HepG2 (cell line): ENCODE results near the gene DNMT3B. TPM values are rescaled to one million over a fixed set of nuclear protein-coding genes. Genes with fewer than 3 reads are reported as not detected.

ENCODE experiments used
- ETV6 ChIP-seq: sonication (generic); formaldehyde crosslinking; conservative IDR thresholded peaks from 2 replicates; pipeline ENCODE4 v1.4.0; 2020; ENCODE audit warnings: missing genetic modification reagents
- HIVEP1 ChIP-seq: sonication (generic); formaldehyde crosslinking; IDR thresholded peaks from 2 replicates; pipeline ENCODE4 v1.4.0; 2020; ENCODE audit warnings: mild to moderate bottlenecking, missing genetic modification reagents
- JUND ChIP-seq: sonication (generic); formaldehyde crosslinking; IDR thresholded peaks from 2 replicates; pipeline ENCODE4 v1.8.0; 2022; ENCODE audit warnings: mild to moderate bottlenecking, missing genetic modification reagents
- KDM2A ChIP-seq: sonication (generic); formaldehyde crosslinking; IDR thresholded peaks from 2 replicates; pipeline ENCODE4 v1.4.0; 2020; ENCODE audit warnings: low read depth, missing genetic modification reagents, borderline replicate concordance
- KDM6A ChIP-seq: IDR thresholded peaks from 2 replicates; pipeline ENCODE4 v1.6.1; 2016; ENCODE audit warnings: low read depth
- MAFF ChIP-seq: IDR thresholded peaks from 2 replicates; pipeline ENCODE4 v1.6.1; 2011; ENCODE audit warnings: low read depth, low read length, improper control_type of control experiment
- MEIS2 ChIP-seq: sonication (generic); formaldehyde crosslinking; IDR thresholded peaks from 2 replicates; pipeline ENCODE4 v1.9.0; 2021; ENCODE audit warnings: mild to moderate bottlenecking, missing genetic modification reagents
- PAF1 ChIP-seq: IDR thresholded peaks from 2 replicates; pipeline ENCODE4 v1.6.1; 2016; ENCODE audit warnings: missing genetic modification reagents, missing compliant biosample characterization
- PHF20 ChIP-seq: sonication (generic); formaldehyde crosslinking; IDR thresholded peaks from 2 replicates; pipeline ENCODE4 v1.5.0; 2020; ENCODE audit warnings: mild to moderate bottlenecking, missing genetic modification reagents
- RFX1 ChIP-seq: fragments of 450-650 bp; IDR thresholded peaks from 2 replicates; pipeline ENCODE4 v1.6.1; 2017
- SOX6 ChIP-seq, 2 experiments: fragments of 450-650 bp in 1 of 2; sonication (generic) in 1 of 2; formaldehyde crosslinking in 1 of 2; IDR thresholded peaks; 2 replicates each; pipeline versions ENCODE4 v1.4.0 to v1.6.1; 2017 to 2020; ENCODE audit warnings: antibody characterized with exemption in 1 of 2, mild to moderate bottlenecking in 1 of 2, missing genetic modification reagents in 1 of 2
- TEAD2 ChIP-seq: sonication (generic); formaldehyde crosslinking; IDR thresholded peaks from 2 replicates; pipeline ENCODE4 v1.9.0; 2021; ENCODE audit warnings: missing genetic modification reagents
- TRIM24 ChIP-seq: sonication (generic); formaldehyde crosslinking; IDR thresholded peaks from 2 replicates; pipeline ENCODE4 v1.8.0; 2022; ENCODE audit warnings: mild to moderate bottlenecking, missing genetic modification reagents
- ZNF124 ChIP-seq: sonication (generic); formaldehyde crosslinking; IDR thresholded peaks from 2 replicates; pipeline ENCODE4 v1.4.0; 2020; ENCODE audit warnings: missing genetic modification reagents
- ZNF17 ChIP-seq: sonication (generic); formaldehyde crosslinking; IDR thresholded peaks from 2 replicates; pipeline ENCODE4 v1.5.0; 2020; ENCODE audit warnings: mild to moderate bottlenecking, missing genetic modification reagents
- ZNF205 ChIP-seq: IDR thresholded peaks from 2 replicates; pipeline ENCODE4 v1.6.1; 2018; ENCODE audit warnings: missing biosample characterization, missing genetic modification reagents
- ZNF354B ChIP-seq: sonication (generic); formaldehyde crosslinking; IDR thresholded peaks from 2 replicates; pipeline ENCODE4 v1.8.0; 2022; ENCODE audit warnings: mild to moderate bottlenecking, missing genetic modification reagents
- ZNF546 ChIP-seq: sonication (generic); formaldehyde crosslinking; conservative IDR thresholded peaks from 2 replicates; pipeline ENCODE4 v1.8.1; 2023; ENCODE audit warnings: mild to moderate bottlenecking, missing genetic modification reagents
- ZNF577 ChIP-seq: sonication (generic); formaldehyde crosslinking; IDR thresholded peaks from 2 replicates; pipeline ENCODE4 v1.4.0; 2020; ENCODE audit warnings: mild to moderate bottlenecking, low read depth, missing genetic modification reagents, borderline replicate concordance
- ZNF749 ChIP-seq: sonication (generic); formaldehyde crosslinking; IDR thresholded peaks from 2 replicates; pipeline ENCODE4 v1.8.0; 2022; ENCODE audit warnings: mild to moderate bottlenecking, missing genetic modification reagents, moderate library complexity, borderline replicate concordance
- ZNF766 ChIP-seq: sonication (generic); formaldehyde crosslinking; IDR thresholded peaks from 2 replicates; pipeline ENCODE4 v1.5.0; 2020; ENCODE audit warnings: missing genetic modification reagents, borderline replicate concordance
- ZSCAN12 ChIP-seq: sonication (generic); formaldehyde crosslinking; IDR thresholded peaks from 2 replicates; pipeline ENCODE4 v1.9.0; 2021; ENCODE audit warnings: mild to moderate bottlenecking, missing genetic modification reagents
- ZSCAN30 ChIP-seq: sonication (generic); formaldehyde crosslinking; IDR thresholded peaks from 2 replicates; pipeline ENCODE4 v1.5.0; 2020; ENCODE audit warnings: mild to moderate bottlenecking, missing genetic modification reagents
- polyA plus RNA-seq, 8 experiments: library from polyadenylated mRNA; depleted of rRNA in 3 of 8; stranded (reverse) in 7 of 8; unstranded in 1 of 8; fragments of >200 nt; fragmentation: Illumina TruSeq in 4 of 8; extraction: Trizol in 4 of 8; gene quantifications; 2 replicates each; pipeline versions ENCODE4 v1.2.1 to v1.2.3, GENCODE V29; 2011 to 2016; ENCODE audit warnings: low read depth in 4 of 8, missing spikeins in 1 of 8, mixed read lengths in 1 of 8; ENCODE audit not compliant: insufficient read depth in 1 of 8
- total RNA-seq, 5 experiments: library from RNA; depleted of rRNA; stranded (reverse); fragments of >200 nt; fragmentation: Illumina TruSeq; extraction: Trizol; gene quantifications; 2 replicates each; pipeline ENCODE4 v1.2.3, GENCODE V29; 2016; ENCODE audit warnings: low read depth in 1 of 5
- TF ChIP-seq, protein P1 (sequence below): sonication (generic); formaldehyde crosslinking; IDR thresholded peaks from 2 replicates; pipeline ENCODE4 v1.4.0; 2020; ENCODE audit warnings: mild to moderate bottlenecking, missing genetic modification reagents
- TF ChIP-seq, protein P2 (sequence below): IDR thresholded peaks from 2 replicates; pipeline ENCODE4 v1.6.1; 2016; ENCODE audit warnings: missing compliant biosample characterization, missing genetic modification reagents, borderline replicate concordance
- TF ChIP-seq, protein P3 (sequence below): sonication (generic); formaldehyde crosslinking; IDR thresholded peaks from 2 replicates; pipeline ENCODE4 v1.4.0; 2020; ENCODE audit warnings: missing genetic modification reagents, borderline replicate concordance
- TF ChIP-seq, protein P4 (sequence below): sonication (generic); formaldehyde crosslinking; IDR thresholded peaks from 2 replicates; pipeline ENCODE4 v1.5.0; 2020; ENCODE audit warnings: mild to moderate bottlenecking, missing genetic modification reagents
- TF ChIP-seq, protein P5 (sequence below): IDR thresholded peaks from 2 replicates; pipeline ENCODE4 v1.6.1; 2012; ENCODE audit warnings: inconsistent platforms

Gene DNMT3B
- total and polyA plus RNA-seq, 2 of the 13 experiments (the other 11 are each of a cell fraction or from before 2014, with no cell fraction given), result 3.8 to 13.9 TPM

DNA sequence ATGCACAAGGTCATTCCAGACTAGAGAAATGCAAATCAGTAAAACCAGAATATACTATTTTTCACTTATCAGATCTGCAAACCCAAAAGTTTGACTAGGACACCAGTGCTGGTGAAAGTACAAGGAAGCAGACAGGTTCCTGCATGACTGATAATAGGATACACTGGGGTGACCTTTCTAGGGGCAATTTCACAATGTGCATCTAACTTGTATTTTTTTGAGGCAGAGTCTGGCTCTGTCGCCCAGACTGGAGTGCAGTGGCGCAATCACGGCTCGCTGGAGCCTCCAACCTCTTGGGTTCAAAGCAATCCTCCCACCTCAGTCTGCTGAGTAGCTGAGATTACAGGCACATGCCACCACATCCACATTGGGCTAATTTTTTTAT is 30.3 kb upstream of the DNMT3B start (continued):
- TF ChIP-seq ZNF766, result no peak
- no peak for TF ChIP-seq ZNF577 (CRISPR knock-in tag)
- TF ChIP-seq KDM2A, result no peak
- TF ChIP-seq, protein P1, sequence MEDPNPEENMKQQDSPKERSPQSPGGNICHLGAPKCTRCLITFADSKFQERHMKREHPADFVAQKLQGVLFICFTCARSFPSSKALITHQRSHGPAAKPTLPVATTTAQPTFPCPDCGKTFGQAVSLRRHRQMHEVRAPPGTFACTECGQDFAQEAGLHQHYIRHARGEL (CRISPR knock-in tag), result no peak
- TF ChIP-seq, protein P2, sequence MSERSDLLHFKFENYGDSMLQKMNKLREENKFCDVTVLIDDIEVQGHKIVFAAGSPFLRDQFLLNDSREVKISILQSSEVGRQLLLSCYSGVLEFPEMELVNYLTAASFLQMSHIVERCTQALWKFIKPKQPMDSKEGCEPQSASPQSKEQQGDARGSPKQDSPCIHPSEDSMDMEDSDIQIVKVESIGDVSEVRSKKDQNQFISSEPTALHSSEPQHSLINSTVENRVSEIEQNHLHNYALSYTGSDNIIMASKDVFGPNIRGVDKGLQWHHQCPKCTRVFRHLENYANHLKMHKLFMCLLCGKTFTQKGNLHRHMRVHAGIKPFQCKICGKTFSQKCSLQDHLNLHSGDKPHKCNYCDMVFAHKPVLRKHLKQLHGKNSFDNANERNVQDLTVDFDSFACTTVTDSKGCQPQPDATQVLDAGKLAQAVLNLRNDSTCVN (CRISPR knock-in tag), result no peak
- TF ChIP-seq PHF20 (CRISPR knock-in tag), result no peak
- no peak for TF ChIP-seq MAFF
- no peak for TF ChIP-seq TRIM24 (CRISPR knock-in tag)
- TF ChIP-seq ZNF354B (CRISPR knock-in tag), result no peak
- TF ChIP-seq ZSCAN12 (CRISPR knock-in tag), result no peak
- no peak for TF ChIP-seq PAF1 (CRISPR knock-in tag)
- no peak for TF ChIP-seq ZNF749 (CRISPR knock-in tag)
- TF ChIP-seq ZNF124, result peak; percentile 51; the same call in 1 of the 2 replicates
- TF ChIP-seq ZNF546 (CRISPR knock-in tag), result no peak
- TF ChIP-seq, protein P3, sequence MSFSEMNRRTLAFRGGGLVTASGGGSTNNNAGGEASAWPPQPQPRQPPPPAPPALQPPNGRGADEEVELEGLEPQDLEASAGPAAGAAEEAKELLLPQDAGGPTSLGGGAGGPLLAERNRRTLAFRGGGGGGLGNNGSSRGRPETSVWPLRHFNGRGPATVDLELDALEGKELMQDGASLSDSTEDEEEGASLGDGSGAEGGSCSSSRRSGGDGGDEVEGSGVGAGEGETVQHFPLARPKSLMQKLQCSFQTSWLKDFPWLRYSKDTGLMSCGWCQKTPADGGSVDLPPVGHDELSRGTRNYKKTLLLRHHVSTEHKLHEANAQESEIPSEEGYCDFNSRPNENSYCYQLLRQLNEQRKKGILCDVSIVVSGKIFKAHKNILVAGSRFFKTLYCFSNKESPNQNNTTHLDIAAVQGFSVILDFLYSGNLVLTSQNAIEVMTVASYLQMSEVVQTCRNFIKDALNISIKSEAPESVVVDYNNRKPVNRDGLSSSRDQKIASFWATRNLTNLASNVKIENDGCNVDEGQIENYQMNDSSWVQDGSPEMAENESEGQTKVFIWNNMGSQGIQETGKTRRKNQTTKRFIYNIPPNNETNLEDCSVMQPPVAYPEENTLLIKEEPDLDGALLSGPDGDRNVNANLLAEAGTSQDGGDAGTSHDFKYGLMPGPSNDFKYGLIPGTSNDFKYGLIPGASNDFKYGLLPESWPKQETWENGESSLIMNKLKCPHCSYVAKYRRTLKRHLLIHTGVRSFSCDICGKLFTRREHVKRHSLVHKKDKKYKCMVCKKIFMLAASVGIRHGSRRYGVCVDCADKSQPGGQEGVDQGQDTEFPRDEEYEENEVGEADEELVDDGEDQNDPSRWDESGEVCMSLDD (CRISPR knock-in tag), result no peak; the same call in 1 of the 2 replicates
- TF ChIP-seq HIVEP1 (CRISPR knock-in tag), result no peak
- no peak for TF ChIP-seq ETV6 (CRISPR knock-in tag)
- no peak for TF ChIP-seq TEAD2
- TF ChIP-seq MEIS2, result peak; percentile 72; the same call in 1 of the 2 replicates
- no peak for TF ChIP-seq SOX6 (IDR thresholded peaks at IDR 0.05)
- TF ChIP-seq SOX6 (CRISPR knock-in tag; IDR thresholded peaks at IDR 0.05), result peak; percentile 61; the same call in 1 of the 2 replicates
- no peak for TF ChIP-seq KDM6A (CRISPR knock-in tag)
- TF ChIP-seq JUND (CRISPR knock-in tag), result no peak
- no peak for TF ChIP-seq ZNF205 (CRISPR knock-in tag)
- TF ChIP-seq, protein P4, sequence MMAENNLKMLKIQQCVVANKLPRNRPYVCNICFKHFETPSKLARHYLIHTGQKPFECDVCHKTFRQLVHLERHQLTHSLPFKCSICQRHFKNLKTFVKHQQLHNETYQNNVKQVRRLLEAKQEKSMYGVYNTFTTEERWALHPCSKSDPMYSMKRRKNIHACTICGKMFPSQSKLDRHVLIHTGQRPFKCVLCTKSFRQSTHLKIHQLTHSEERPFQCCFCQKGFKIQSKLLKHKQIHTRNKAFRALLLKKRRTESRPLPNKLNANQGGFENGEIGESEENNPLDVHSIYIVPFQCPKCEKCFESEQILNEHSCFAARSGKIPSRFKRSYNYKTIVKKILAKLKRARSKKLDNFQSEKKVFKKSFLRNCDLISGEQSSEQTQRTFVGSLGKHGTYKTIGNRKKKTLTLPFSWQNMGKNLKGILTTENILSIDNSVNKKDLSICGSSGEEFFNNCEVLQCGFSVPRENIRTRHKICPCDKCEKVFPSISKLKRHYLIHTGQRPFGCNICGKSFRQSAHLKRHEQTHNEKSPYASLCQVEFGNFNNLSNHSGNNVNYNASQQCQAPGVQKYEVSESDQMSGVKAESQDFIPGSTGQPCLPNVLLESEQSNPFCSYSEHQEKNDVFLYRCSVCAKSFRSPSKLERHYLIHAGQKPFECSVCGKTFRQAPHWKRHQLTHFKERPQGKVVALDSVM (CRISPR knock-in tag), result no peak
- TF ChIP-seq, protein P5, sequence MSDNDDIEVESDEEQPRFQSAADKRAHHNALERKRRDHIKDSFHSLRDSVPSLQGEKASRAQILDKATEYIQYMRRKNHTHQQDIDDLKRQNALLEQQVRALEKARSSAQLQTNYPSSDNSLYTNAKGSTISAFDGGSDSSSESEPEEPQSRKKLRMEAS, result peak; percentile 28; the same call in 1 of the 2 replicates
- no peak for TF ChIP-seq ZNF17 (CRISPR knock-in tag)
- TF ChIP-seq ZSCAN30, result no peak
- no peak for TF ChIP-seq RFX1
